A673 (cell line): ENCODE measurements around the gene ZNF511.

Source experiments
- EZH2 ChIP-seq: fragments of 200-600 bp; sonication (generic); IDR thresholded peaks from 2 replicates; pipeline ENCODE4 v1.6.1; 2017; ENCODE audit warnings: borderline replicate concordance, low read depth, mild to moderate bottlenecking, mixed read lengths, antibody characterized with exemption, low read length; ENCODE audit not compliant: poor library complexity, severe bottlenecking
- TF ChIP-seq, protein P1 (sequence below): fragments of 300-800, 200-600 bp; sonication (generic); conservative IDR thresholded peaks from 2 replicates; pipeline ENCODE4 v1.5.1; 2017; ENCODE audit warnings: low read depth, mild to moderate bottlenecking, antibody characterized with exemption, low read length, moderate library complexity, mixed read lengths

DNA sequence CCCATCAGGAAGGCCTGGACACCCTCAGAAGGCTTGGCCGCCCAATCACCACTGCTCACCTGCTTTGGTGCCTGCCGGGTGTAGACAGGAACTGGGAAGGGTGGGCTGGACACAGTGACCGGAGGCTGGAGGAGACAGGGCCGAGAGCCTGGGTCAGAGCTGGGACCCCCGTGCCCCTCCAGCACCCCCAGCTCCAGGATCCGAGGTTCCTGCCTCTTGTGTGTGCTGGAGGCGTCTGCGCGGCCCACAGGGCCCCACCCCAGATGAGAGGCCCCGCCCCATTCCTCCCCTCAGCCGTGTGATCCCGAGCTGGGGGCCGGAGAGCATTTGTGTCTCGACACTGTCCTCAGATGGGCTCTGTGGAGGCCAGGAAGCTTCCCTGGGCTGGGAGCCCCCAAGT is 41.4 kb upstream of the ZNF511 start:
- TF ChIP-seq, protein P1, sequence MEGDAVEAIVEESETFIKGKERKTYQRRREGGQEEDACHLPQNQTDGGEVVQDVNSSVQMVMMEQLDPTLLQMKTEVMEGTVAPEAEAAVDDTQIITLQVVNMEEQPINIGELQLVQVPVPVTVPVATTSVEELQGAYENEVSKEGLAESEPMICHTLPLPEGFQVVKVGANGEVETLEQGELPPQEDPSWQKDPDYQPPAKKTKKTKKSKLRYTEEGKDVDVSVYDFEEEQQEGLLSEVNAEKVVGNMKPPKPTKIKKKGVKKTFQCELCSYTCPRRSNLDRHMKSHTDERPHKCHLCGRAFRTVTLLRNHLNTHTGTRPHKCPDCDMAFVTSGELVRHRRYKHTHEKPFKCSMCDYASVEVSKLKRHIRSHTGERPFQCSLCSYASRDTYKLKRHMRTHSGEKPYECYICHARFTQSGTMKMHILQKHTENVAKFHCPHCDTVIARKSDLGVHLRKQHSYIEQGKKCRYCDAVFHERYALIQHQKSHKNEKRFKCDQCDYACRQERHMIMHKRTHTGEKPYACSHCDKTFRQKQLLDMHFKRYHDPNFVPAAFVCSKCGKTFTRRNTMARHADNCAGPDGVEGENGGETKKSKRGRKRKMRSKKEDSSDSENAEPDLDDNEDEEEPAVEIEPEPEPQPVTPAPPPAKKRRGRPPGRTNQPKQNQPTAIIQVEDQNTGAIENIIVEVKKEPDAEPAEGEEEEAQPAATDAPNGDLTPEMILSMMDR = no peak
- TF ChIP-seq EZH2 = no peak
